ENCODE data around the gene CASQ1.

The CASQ1 gene

DNA sequence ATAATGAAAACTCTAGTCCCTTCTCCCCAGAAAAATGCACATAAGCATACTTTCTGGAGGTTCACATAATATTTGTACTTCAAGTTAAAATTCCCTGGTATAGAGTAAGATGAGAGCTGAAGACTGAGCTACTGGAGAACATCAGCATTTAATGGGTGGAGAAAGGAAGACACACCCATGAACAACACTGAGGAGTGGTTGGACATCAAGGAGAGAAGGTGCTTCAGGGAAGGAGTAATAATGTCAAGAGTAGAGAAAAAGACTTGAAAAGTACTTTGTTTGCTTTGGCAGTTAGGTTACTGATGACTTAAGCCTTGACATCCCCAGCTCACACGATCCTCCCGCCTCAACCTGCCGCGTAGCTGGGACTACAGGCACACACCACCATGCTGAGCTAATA lies 36.7 kb downstream of the CASQ1 start:
- DNase-seq: no peak

DNA sequence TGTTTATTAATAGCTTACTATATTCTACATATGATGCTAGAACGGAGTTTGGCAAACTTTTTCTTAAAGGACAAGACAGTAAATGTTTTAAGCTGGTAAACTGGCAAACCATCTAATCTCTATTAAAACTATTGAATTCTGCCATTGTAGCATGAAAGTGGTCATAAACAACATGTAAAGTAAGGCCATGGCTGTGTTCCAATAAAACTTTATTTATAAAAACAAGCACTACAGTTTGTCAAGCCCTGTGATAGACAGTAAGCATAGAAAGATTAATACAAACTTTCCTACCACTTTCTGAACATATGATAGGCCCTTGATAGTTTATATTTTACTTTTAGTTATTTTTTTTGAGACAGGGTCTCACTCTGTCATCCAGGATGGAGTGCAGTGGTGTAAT lies 37.2 kb downstream of the CASQ1 start:
- no peak for DNase-seq

DNA sequence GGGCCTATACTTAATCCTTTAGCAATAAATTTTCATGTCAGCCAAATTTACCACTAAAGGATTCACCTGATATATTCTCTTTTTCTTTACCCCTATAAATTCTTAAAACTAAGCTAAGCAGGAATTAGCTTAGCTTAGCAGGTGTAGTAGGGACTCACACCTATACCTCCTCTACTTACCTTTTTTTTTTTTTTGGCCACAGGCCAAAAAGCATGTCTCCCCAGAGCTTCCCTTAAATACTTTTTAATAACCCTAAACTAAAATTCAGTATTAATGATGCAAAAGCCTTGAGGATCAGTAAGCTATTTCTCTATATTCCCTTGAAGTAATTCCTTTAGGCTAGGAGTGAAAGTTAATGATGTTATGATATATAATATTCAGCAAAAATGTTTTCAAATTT lies 38.1 kb downstream of the CASQ1 start:
- no peak for DNase-seq

DNA sequence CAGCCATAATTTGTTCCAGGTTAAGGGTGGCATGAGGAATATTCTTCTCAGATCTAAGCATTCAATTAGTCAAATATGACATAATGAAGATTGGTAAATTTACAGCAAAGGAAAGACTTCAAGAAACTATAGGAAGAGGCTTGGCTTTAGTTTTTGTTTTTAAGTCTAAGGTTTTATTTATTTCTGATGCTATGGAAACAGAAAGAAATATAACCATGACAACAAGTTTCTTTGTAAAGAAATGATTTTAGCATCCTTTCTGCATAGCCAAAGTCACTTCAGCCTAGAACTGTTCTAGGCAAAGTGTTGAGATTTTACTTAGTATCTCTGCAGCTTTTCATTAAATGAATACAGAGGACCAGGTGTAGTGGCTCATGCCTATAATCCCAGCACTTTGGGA lies 42.5 kb downstream of the CASQ1 start:
- no peak for DNase-seq

DNA sequence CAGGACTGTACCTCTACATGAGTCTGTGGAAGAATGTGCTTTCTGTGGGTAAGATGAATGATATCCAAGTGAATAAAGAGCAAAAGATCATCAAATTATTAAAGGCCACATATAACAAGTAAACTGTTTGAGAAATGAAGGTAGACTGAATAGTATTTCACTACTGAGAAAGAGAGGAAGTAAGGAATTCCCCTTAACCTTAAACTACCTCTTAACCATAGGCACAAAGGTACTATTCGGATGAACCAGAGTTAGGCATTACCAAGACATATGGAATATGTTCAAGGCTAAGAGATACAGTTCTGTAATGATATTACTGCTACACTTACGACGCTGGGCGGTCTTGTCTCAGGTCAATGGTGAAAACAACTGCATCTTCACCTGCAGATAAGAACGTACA lies 46.4 kb downstream of the CASQ1 start:
- DNase-seq: no peak

DNA sequence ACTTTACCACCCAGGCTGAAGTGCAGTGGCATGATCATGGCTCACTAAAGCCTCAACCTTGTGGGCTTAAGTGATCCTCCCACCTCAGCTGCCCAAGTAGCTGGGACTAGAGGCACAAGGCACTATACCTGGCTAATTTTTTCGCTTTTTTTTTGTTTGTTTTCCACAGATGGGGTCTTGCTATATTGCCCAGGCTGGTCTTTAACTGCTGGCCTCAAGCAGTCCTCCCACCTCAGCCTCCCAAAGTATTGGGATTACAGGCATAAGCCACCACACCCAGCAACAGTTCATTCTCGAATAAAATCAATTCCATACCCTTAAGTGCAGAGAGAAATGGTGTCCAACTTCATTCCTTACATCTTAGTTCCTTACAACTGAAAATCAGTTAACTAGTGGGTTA lies 47.2 kb downstream of the CASQ1 start:
- DNase-seq: no peak

DNA sequence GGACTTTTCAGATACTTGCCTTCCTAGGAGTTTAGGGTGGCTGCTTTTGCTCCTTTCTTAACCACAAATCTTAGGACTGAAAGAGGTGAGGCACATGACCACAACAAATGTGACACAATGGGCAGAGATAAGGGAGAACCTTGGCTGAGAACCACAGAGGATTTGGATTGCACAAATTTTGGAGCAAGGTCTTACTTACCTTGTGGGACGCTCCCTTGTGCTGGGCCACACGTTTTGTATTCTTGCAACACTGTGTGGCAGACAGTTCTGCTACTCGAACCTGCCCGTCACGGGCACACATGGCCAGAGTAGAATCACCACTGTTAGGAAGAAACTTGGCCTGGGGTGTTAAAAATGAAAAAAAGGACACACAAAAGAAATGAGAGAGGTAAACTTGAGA lies 48.0 kb downstream of the CASQ1 start:
- no peak for DNase-seq

DNA sequence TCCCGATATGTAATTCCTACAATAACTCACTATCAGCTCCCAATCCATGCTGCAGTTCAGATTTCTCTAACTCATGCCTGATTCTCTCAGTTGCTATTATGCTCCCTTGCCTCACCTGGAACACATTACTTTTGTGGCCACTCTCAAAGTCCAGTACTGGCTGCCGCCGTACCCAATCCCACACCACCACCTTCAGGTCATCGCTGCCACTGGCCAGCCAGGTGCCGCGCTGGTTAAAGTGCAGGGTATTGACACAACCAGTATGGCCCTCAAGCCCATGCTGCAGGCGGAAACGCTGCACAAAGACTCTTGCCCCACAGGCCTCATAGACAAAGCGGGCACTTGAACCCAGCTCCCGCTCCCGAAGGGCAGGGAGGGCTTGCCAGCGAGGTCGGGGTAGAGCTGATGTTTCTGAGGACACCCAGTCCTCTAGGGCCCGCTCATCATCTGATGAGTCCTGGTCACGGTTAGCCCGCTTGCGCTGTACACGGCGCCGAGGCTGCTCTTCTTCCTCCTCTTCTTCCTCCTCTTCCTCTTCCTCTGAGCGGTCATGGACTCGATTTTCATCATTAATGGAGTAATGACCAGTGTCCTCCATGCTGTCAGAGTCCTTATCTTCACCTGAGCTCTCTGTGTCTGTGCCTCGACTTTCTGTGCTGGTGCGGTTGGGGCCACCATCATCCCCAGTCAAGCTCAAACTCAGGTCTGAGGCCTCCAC lies 49.4 kb downstream of the CASQ1 start:
- DNase-seq: no peak

DNA sequence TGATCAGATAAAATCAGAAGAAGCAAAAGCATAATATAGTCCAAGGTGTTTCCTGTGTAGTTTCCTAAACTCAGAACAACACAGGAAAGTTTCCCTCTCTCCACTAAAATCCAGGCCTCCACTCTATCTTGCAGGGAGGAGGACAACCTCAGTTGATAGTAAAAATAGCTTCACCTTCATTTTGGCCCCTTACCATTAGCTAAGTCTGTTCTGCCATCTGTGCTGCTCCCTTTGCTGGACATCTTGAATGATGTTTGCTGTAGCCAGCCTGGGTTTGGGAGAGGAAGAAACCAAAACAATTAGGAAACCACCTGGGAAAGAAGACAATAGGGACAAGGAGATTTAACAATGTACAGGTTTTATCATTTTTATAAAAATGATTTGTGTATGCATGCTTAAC lies 53.4 kb downstream of the CASQ1 start:
- DNase-seq: no peak

DNA sequence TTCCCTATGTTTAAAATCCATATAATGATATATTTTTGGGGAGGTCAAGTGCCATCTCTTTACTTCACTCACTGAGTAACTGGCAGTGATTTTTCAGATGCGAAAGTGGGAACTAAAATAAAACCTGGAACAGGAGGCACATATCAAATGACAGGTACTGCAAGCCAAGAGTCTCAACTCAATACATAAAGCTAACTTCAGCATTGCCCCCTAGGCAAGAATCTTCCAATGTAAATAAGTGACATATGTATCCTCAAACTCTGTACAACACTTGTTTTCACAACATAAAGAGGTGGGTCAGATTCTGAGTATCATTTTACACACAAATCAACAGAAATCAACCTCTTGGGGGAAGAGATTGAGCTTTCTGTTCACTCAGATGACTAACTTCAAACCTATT lies 53.8 kb downstream of the CASQ1 start:
- no peak for DNase-seq

DNA sequence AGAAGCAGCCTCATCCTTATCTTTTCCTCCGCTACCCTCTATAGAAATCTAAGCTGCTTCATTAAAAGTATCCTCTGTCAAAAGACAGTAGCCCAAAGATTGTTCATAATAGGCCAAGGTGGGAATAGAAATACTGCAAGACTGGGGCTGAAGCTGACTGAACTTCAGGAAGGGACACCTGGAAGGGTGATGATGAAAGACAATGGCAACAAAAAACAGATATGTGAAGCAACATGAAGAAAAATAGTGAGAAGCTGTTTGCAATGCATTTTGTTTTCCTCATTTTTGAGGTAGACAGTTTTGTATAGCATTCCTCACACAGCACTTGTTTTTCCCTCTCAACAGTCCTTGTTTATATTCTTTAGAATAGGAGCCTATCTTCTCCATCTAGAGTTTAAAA lies 55.1 kb downstream of the CASQ1 start:
- no peak for DNase-seq

DNA sequence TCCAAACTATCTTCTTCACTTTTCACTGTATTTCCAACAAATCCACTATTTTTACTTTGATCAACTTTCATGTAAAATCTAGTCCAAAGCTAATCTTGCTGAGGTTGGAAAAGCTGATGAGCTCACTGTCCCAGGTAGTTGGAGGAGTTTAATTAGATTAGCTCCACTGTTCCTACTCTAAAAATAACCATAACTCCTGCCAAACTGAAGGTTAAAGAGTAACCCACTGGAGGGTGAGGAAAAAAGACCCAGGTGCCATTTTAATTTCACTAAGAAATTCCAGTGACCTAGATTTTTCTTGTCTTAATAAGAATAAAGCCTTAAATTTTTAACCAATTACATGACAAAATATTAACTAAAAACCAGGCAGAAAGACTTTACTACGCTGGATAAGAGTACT lies 56.7 kb downstream of the CASQ1 start:
- DNase-seq: no peak

DNA sequence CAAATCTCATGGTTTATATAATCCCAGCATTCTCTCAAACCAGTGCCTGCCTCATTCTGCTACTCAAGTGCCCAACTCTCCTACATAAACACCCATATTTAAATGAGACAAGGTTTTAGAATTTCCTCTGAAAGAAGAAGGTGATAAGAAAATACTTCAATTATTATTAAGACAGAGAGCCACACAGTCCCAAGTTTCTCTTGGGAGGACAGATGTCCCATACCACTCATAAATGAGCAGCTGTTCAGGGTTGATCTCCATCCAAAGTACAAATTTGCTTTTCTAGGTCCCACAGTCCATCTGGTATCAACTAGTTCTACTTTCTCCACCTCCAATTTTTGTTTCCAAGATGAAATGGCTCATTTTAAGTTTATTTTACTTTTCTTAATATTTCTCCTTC lies 60.6 kb downstream of the CASQ1 start:
- DNase-seq: no peak

Measured in activated naive CD4-positive, alpha-beta T cell (primary cell).